Ishikawa (cell line): ENCODE measurements around the gene SLC39A9.

Experiments
- EP300 ChIP-seq: IDR thresholded peaks from 2 replicates; pipeline ENCODE4 v1.6.1; 2012; ENCODE audit warnings: borderline replicate concordance
- MAX ChIP-seq: IDR thresholded peaks from 2 replicates; pipeline ENCODE4 v1.6.1; 2012
- NFIC ChIP-seq: IDR thresholded peaks from 2 replicates; pipeline ENCODE4 v1.6.1; 2012
- RAD21 ChIP-seq: IDR thresholded peaks from 2 replicates; pipeline ENCODE4 v1.6.1; 2012; ENCODE audit warnings: low read depth
- TCF12 ChIP-seq: IDR thresholded peaks from 2 replicates; pipeline ENCODE4 v1.6.1; 2012; ENCODE audit warnings: low read depth
- TEAD4 ChIP-seq: IDR thresholded peaks from 2 replicates; pipeline ENCODE4 v1.6.1; 2012
- YY1 ChIP-seq: IDR thresholded peaks from 2 replicates; pipeline ENCODE4 v1.6.1; 2012; ENCODE audit warnings: low read depth
- TF ChIP-seq, protein P1 (sequence below): IDR thresholded peaks from 2 replicates; pipeline ENCODE4 v1.6.1; 2012; ENCODE audit warnings: low read depth, mild to moderate bottlenecking

GRCh38 chr14:69471916-69472315 is 73.4 kb downstream of the SLC39A9 start:
- no peak for TF ChIP-seq NFIC
- TF ChIP-seq MAX = no peak
- no peak for TF ChIP-seq EP300
- TF ChIP-seq, protein P1, sequence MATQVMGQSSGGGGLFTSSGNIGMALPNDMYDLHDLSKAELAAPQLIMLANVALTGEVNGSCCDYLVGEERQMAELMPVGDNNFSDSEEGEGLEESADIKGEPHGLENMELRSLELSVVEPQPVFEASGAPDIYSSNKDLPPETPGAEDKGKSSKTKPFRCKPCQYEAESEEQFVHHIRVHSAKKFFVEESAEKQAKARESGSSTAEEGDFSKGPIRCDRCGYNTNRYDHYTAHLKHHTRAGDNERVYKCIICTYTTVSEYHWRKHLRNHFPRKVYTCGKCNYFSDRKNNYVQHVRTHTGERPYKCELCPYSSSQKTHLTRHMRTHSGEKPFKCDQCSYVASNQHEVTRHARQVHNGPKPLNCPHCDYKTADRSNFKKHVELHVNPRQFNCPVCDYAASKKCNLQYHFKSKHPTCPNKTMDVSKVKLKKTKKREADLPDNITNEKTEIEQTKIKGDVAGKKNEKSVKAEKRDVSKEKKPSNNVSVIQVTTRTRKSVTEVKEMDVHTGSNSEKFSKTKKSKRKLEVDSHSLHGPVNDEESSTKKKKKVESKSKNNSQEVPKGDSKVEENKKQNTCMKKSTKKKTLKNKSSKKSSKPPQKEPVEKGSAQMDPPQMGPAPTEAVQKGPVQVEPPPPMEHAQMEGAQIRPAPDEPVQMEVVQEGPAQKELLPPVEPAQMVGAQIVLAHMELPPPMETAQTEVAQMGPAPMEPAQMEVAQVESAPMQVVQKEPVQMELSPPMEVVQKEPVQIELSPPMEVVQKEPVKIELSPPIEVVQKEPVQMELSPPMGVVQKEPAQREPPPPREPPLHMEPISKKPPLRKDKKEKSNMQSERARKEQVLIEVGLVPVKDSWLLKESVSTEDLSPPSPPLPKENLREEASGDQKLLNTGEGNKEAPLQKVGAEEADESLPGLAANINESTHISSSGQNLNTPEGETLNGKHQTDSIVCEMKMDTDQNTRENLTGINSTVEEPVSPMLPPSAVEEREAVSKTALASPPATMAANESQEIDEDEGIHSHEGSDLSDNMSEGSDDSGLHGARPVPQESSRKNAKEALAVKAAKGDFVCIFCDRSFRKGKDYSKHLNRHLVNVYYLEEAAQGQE = no peak
- TF ChIP-seq TEAD4 = no peak
- TF ChIP-seq YY1 = no peak
- TF ChIP-seq TCF12 = no peak
- no peak for TF ChIP-seq RAD21
